Measurements from ENCODE around the gene BTF3L4.
"Not testable (repeated sequence)": the region's sequence is repeated elsewhere in the genome, so short reads cannot be mapped to it uniquely, and the experiment has no call there.

Gene BTF3L4

GRCh38 chr1:52056163-52056936, at the start of gene BTF3L4:
Gene BTF3L4, plus strand, starts transcription at chr1:52056295. Its CDS starts 3,553 bp downstream, at chr1:52059848.
- H3K36me3 ChIP-seq = peaks cover 31% of the 10 kb centered on the region
- H3K9me3 ChIP-seq = no peaks in the 10 kb centered on the region
- H3K4me1 ChIP-seq = peaks cover 48% of the 10 kb centered on the region
- TF ChIP-seq Cebpa-rat (IDR thresholded peaks at IDR 0.05) = no peak
- peaks cover 80% of the 10 kb centered on the region for H4K20me1 ChIP-seq
- H3K4me3 ChIP-seq = peak within 1 kb of the TSS; percentile 89
- peak within 1 kb of the TSS; percentile 90 for H3K9ac ChIP-seq
- peak within 1 kb of the TSS; percentile 96 for H3K27ac ChIP-seq
- peak within 1 kb of the TSS; percentile 92 for H3K4me2 ChIP-seq
- no peaks in the 10 kb centered on the region for H3K27me3 ChIP-seq

GRCh38 chr1:52007215-52008002, 48.7 kb upstream of the BTF3L4 start:
- no peak overlapping the region for H3K4me3 ChIP-seq
- H3K36me3 ChIP-seq = no peaks in the 10 kb centered on the region
- H3K9ac ChIP-seq = no peak overlapping the region
- TF ChIP-seq Cebpa-rat (IDR thresholded peaks at IDR 0.05) = no peak
- H3K4me2 ChIP-seq = no peak overlapping the region
- no peaks in the 10 kb centered on the region for H4K20me1 ChIP-seq
- no peaks in the 10 kb centered on the region for H3K9me3 ChIP-seq
- no peaks in the 10 kb centered on the region for H3K27me3 ChIP-seq
- H3K4me1 ChIP-seq = no peaks in the 10 kb centered on the region
- no peak overlapping the region for H3K27ac ChIP-seq

- no peak overlapping the region for H3K9ac ChIP-seq
- no peaks in the 10 kb centered on the region for H3K27me3 ChIP-seq
- H3K4me3 ChIP-seq = no peak overlapping the region
- no peaks in the 10 kb centered on the region for H3K4me1 ChIP-seq
- H3K36me3 ChIP-seq = no peaks in the 10 kb centered on the region
- no peak overlapping the region for H3K27ac ChIP-seq
- no peak overlapping the region for H3K4me2 ChIP-seq
- H4K20me1 ChIP-seq = no peaks in the 10 kb centered on the region
- no peak for TF ChIP-seq Cebpa-rat (IDR thresholded peaks at IDR 0.05)
- no peaks in the 10 kb centered on the region for H3K9me3 ChIP-seq
These were observed 47.9 kb upstream of the BTF3L4 start for GRCh38 chr1:52008071-52008809.

- H3K9ac ChIP-seq = no peak overlapping the region
- peaks cover 14% of the 10 kb centered on the region for H3K4me1 ChIP-seq
- no peak for TF ChIP-seq Cebpa-rat (IDR thresholded peaks at IDR 0.05)
- H4K20me1 ChIP-seq = no peaks in the 10 kb centered on the region
- H3K36me3 ChIP-seq = peaks cover 78% of the 10 kb centered on the region
- no peak overlapping the region for H3K4me2 ChIP-seq
- no peaks in the 10 kb centered on the region for H3K27me3 ChIP-seq
- H3K27ac ChIP-seq = no peak overlapping the region
- no peaks in the 10 kb centered on the region for H3K9me3 ChIP-seq
- no peak overlapping the region for H3K4me3 ChIP-seq
These were observed 34.0 kb upstream of the BTF3L4 start for GRCh38 chr1:52022133-52022532.

GRCh38 chr1:52026278-52026677, 29.8 kb upstream of the BTF3L4 start:
- Histone ChIP-seq H3K9ac (no peak overlapping the region), H3K36me3 (peaks cover 82% of the 10 kb centered on the region)

GRCh38 chr1:52028328-52028727, 27.8 kb upstream of the BTF3L4 start:
- no peaks in the 10 kb centered on the region for H3K27me3 ChIP-seq
- H3K9me3 ChIP-seq = no peaks in the 10 kb centered on the region
- no peak overlapping the region for H3K9ac ChIP-seq
- H3K4me1 ChIP-seq = peaks cover 38% of the 10 kb centered on the region
- no peak overlapping the region for H3K27ac ChIP-seq
- H3K36me3 ChIP-seq = peaks cover 64% of the 10 kb centered on the region
- H3K4me2 ChIP-seq = no peak overlapping the region
- TF ChIP-seq Cebpa-rat (IDR thresholded peaks at IDR 0.05) = no peak
- peaks cover 48% of the 10 kb centered on the region for H4K20me1 ChIP-seq
- no peak overlapping the region for H3K4me3 ChIP-seq

More at GRCh38 chr1:52026278-52026677, 29.8 kb upstream of the BTF3L4 start:
- Histone ChIP-seq H3K4me1 (peaks cover 24% of the 10 kb centered on the region), H3K9me3 (no peaks in the 10 kb centered on the region), H3K27ac (no peak overlapping the region), H3K27me3 (no peaks in the 10 kb centered on the region), H3K4me3 (no peak overlapping the region), H4K20me1 (peaks cover 27% of the 10 kb centered on the region), H3K4me2 (no peak overlapping the region)
- no peak for TF ChIP-seq Cebpa-rat (IDR thresholded peaks at IDR 0.05)

- Histone ChIP-seq H3K36me3 (peaks cover 59% of the 10 kb centered on the region), H3K4me1 (peaks cover 39% of the 10 kb centered on the region), H4K20me1 (peaks cover 48% of the 10 kb centered on the region)
- H3K9ac ChIP-seq, H3K4me3 ChIP-seq, H3K27ac ChIP-seq, H3K27me3 ChIP-seq, H3K4me2 ChIP-seq, H3K9me3 ChIP-seq: not testable (repeated sequence)
These were observed 27.3 kb upstream of the BTF3L4 start for GRCh38 chr1:52028839-52029238.

GRCh38 chr1:52032124-52032784, 23.8 kb upstream of the BTF3L4 start:
- no peak for TF ChIP-seq Cebpa-rat (IDR thresholded peaks at IDR 0.05)
- peaks cover 50% of the 10 kb centered on the region for H3K36me3 ChIP-seq
- H3K27me3 ChIP-seq = no peaks in the 10 kb centered on the region
- H4K20me1 ChIP-seq = peaks cover 48% of the 10 kb centered on the region
- H3K4me1 ChIP-seq = peaks cover 30% of the 10 kb centered on the region
- H3K9ac ChIP-seq = peak overlapping the region; percentile 96
- H3K9me3 ChIP-seq = no peaks in the 10 kb centered on the region
- H3K4me3 ChIP-seq = peak overlapping the region; percentile 92
- H3K27ac ChIP-seq = peak overlapping the region; percentile 94
- H3K4me2 ChIP-seq = peak overlapping the region; percentile 94

GRCh38 chr1:52032785-52033131, 23.3 kb upstream of the BTF3L4 start:
- Histone ChIP-seq H3K27ac (peak overlapping the region; percentile 94), H3K9me3 (no peaks in the 10 kb centered on the region), H3K27me3 (no peaks in the 10 kb centered on the region), H3K4me2 (peak overlapping the region; percentile 94), H3K9ac (peak overlapping the region; percentile 96), H4K20me1 (peaks cover 48% of the 10 kb centered on the region), H3K4me1 (peaks cover 30% of the 10 kb centered on the region), H3K36me3 (peaks cover 53% of the 10 kb centered on the region), H3K4me3 (peak overlapping the region; percentile 92)
- TF ChIP-seq Cebpa-rat (IDR thresholded peaks at IDR 0.05) = no peak

Measured in BLaER1 (cell line).